Measurements from ENCODE around the gene VOPP1. TPM values are rescaled to one million over a fixed set of nuclear protein-coding genes. Genes with fewer than 3 reads are reported as not detected.

Gene VOPP1
- total and polyA plus RNA-seq, 9 of the 15 experiments (the other 6 are each of a cell fraction or from before 2014, with no cell fraction given) = 8.2 to 45.8 (median 31.2) TPM

DNA sequence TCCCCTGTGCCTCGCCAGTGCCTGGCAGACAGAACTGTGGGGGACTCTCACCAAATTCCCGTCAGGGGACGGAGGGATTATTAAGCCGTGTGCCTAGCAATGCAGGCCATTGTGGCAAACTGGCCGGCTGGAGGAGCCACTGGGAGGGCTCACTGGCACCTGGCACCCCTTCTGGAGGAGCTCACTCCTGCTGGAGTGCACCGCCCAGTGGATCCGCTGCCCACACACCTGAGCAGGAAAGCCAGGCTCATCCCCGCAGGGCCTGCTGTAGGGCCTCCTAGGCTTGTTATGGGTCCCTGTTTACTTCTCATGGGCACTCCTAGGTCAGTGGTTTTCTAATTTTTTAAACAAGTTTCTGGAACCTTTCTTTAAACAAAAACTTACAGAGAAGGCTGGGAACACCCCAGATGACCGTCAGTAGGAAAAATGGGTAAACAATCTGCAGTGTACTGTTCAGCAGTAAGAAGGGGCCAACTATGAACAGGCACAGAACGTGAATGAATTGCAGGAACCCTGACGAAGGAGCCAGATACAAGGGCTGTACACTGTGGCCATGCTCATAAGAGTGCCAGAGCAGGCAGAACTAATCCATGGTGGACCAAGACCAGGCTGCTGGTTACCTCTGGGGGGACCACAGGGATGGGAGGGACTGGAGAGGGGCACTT is 142.3 kb downstream of the VOPP1 start:
- WGBS (ENCODE audit: insufficient coverage, low coverage, missing lambda C conversion rate) = 58% methylated on average over 10 of the region's 11 CpGs

More for the DNA sequence above, 142.3 kb downstream of the VOPP1 start:
- Histone ChIP-seq H3K4me1 (replicated peaks in 1 of 2; ENCODE audit: control insufficient read depth in 2 of 2, insufficient read depth in 2 of 2, low read length in 2 of 2) (peaks cover 4 to 8% of the 10 kb centered on the region in 2 experiments; a peak in 4 of 5 replicates), H2AFZ (ENCODE audit: low read depth, low read length) (no peak overlapping the region), H3K79me2 (ENCODE audit: control insufficient read depth, insufficient read depth, low read length) (no peaks in the 10 kb centered on the region), H4K20me1 (replicated peaks; ENCODE audit: control insufficient read depth, insufficient read depth, low read length) (no peaks in the 10 kb centered on the region), H3K4me2 (ENCODE audit: insufficient read depth, low read length) (no peak overlapping the region), H3K9me1 (ENCODE audit: control insufficient read depth, insufficient read depth, low read length) (no peaks in the 10 kb centered on the region), H3K9ac (ENCODE audit: insufficient read depth in 1 of 2, low read depth in 2 of 2, low read length in 2 of 2) (no peak overlapping the region), H3K36me3 (ENCODE audit: control insufficient read depth, insufficient read depth, low read length) (no peaks in the 10 kb centered on the region), H3K27me3 (ENCODE audit: control insufficient read depth in 2 of 2, insufficient read depth in 2 of 2, low read length in 2 of 2) (no peaks in the 10 kb centered on the region; a peak in 1 of 5 replicates), H3K27ac (ENCODE audit: extremely low read depth, low read depth, low read length) (no peak overlapping the region), H3K4me3 (no peak overlapping the region), H3K9me3 (replicated peaks; ENCODE audit: control insufficient read depth, insufficient read depth, low read depth, low read length) (no peaks in the 10 kb centered on the region)
- DNase-seq (ENCODE audit: extremely low read depth in 1 of 4, low spot score in 3 of 4) (no peak), FAIRE-seq (no peak), ATAC-seq (no peak)
- no TSS peak for BruUV-seq (replicated peaks)
- in situ Hi-C loops (cut with MboI) (no loop called here), intact Hi-C loops (cut with micrococcal nuclease) (loop anchor here (5.0 kb wide), 1 partner anchor 167 kb away; no protein-coding TSS in a partner anchor)
- ChIA-PET POLR2A (interaction anchor here (0.6 kb wide), 1 partner anchor 35 kb away, joined by 4 read pairs; no protein-coding TSS in a partner anchor), CTCF (ENCODE audit: low intra/inter-chr PET ratio) (no interaction called here)
- TF ChIP-seq DDX20 (tag; IDR thresholded peaks at IDR 0.05; ENCODE audit: low read depth) = no peak
- TF ChIP-seq SREBF1 (IDR thresholded peaks at IDR 0.05; ENCODE audit: borderline replicate concordance, low read depth, low read length) = no peak
- TF ChIP-seq NR2C1 (IDR thresholded peaks at IDR 0.05) = no peak
- TF ChIP-seq NR2C1 (tag; IDR thresholded peaks at IDR 0.05) = no peak
- no peak for TF ChIP-seq YBX1 (IDR thresholded peaks at IDR 0.05)
- TF ChIP-seq, protein P1, sequence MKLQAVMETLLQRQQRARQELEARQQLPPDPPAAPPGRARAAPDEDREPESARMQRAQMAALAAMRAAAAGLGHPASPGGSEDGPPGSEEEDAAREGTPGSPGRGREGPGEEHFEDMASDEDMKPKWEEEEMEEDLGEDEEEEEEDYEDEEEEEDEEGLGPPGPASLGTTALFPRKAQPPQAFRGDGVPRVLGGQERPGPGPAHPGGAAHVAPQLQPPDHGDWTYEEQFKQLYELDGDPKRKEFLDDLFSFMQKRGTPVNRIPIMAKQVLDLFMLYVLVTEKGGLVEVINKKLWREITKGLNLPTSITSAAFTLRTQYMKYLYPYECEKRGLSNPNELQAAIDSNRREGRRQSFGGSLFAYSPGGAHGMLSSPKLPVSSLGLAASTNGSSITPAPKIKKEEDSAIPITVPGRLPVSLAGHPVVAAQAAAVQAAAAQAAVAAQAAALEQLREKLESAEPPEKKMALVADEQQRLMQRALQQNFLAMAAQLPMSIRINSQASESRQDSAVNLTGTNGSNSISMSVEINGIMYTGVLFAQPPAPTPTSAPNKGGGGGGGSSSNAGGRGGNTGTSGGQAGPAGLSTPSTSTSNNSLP (IDR thresholded peaks at IDR 0.05; ENCODE audit: borderline replicate concordance, low read depth, low read length) = no peak
- no peak for TF ChIP-seq DMBX1 (CRISPR knock-in tag; IDR thresholded peaks at IDR 0.05; ENCODE audit: borderline replicate concordance)
- no peak for TF ChIP-seq KAT7 (CRISPR knock-in tag; IDR thresholded peaks at IDR 0.05; ENCODE audit: borderline replicate concordance)
- no peak for TF ChIP-seq TAF9B (IDR thresholded peaks at IDR 0.05; ENCODE audit: partially characterized antibody)
- TF ChIP-seq ZNF41 (CRISPR knock-in tag; conservative IDR thresholded peaks at IDR 0.05) = no peak
- TF ChIP-seq CCNT2 (IDR thresholded peaks at IDR 0.05; ENCODE audit: borderline replicate concordance, extremely low read depth, insufficient read length, low read depth, low read length) = no peak
- no peak for TF ChIP-seq ZNF830 (CRISPR knock-in tag; IDR thresholded peaks at IDR 0.05)
- TF ChIP-seq, protein P2, sequence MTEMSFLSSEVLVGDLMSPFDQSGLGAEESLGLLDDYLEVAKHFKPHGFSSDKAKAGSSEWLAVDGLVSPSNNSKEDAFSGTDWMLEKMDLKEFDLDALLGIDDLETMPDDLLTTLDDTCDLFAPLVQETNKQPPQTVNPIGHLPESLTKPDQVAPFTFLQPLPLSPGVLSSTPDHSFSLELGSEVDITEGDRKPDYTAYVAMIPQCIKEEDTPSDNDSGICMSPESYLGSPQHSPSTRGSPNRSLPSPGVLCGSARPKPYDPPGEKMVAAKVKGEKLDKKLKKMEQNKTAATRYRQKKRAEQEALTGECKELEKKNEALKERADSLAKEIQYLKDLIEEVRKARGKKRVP (CRISPR knock-in tag; IDR thresholded peaks at IDR 0.05) = no peak
